ENCODE results near the gene PRDM11.

PRDM11 gene

DNA sequence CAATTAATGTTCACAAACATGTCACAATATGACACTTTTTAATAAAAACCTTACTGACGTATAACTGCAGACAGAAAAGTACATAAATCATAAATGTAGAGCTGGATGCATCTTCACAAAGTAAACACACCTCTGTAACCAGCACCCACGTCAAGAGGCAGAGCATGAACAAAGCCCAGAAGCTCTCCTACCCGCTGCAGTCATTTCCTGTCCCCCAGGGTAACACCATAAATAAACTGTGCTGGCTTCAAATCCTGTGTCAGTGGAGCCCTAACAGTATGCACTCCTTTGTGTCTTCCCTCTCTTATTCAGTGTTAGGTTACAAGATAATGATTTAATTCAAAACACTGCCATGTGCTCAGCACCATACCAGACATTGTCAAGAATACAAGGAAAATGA is 134.0 kb downstream of the PRDM11 start:
- Mint-ChIP-seq H3K27me3 (peaks cover 37 to 52% of the 10 kb centered on the region in 2 donors), H3K9me3 (peaks cover 6 to 10% of the 10 kb centered on the region in 2 donors), H3K4me1 (peaks cover 0 to 2% of the 10 kb centered on the region in 2 donors), H3K36me3 (no peaks in the 10 kb centered on the region), H3K27ac (no peak overlapping the region), H3K4me3 (no peak overlapping the region)
- ATAC-seq (replicated peaks) = no peak
- no peak for DNase-seq

DNA sequence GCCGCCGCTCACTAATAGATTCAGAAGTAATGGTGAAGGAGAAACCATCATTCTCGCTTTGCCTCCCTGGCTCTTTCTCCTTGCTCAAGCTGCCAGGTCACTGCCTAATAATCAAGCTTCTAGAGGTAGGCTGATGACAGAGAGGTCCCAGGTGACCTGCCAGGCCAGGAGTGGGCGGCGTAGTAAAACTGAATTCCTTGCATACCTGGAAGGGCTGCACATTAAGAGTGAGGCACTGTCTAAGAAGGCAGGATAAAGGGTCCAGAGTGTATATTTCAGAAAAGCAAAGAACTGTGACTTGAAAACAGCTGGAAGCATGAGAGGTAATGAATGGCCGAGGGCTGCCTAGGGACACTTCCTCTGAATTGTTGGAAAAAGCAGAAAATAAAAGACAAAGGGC is 135.6 kb downstream of the PRDM11 start:
- H3K4me1 Mint-ChIP-seq = peaks cover 0 to 4% of the 10 kb centered on the region in 2 donors
- ATAC-seq (replicated peaks) (no peak), DNase-seq (no peak)
- no peaks in the 10 kb centered on the region for H3K36me3 Mint-ChIP-seq
- peaks cover 6 to 8% of the 10 kb centered on the region in 2 donors for H3K9me3 Mint-ChIP-seq
- peaks cover 44 to 56% of the 10 kb centered on the region in 2 donors for H3K27me3 Mint-ChIP-seq
- H3K4me3 Mint-ChIP-seq = no peak overlapping the region
- H3K27ac Mint-ChIP-seq = no peak overlapping the region
